Parathyroid adenoma (tissue), 2 donors: Measurements from ENCODE around the gene RCVRN.

ENCODE experiments used
- H2AFZ ChIP-seq: fragments of 300-600 bp; sonication (generic); one replicate; pipeline ENCODE4 v1.7.0; 2017; ENCODE audit warnings: antibody characterized with exemption, mild to moderate bottlenecking
- H3K27ac ChIP-seq: fragments of 300-600 bp; sonication (generic); one replicate; pipeline ENCODE4 v1.7.0; 2017
- H3K27me3 ChIP-seq: fragments of 300-600 bp; sonication (generic); one replicate; pipeline ENCODE4 v1.7.0; 2017; ENCODE audit warnings: low read length; ENCODE audit not compliant: control insufficient read depth, insufficient read depth
- H3K36me3 ChIP-seq: fragments of 300-600 bp; sonication (generic); one replicate; pipeline ENCODE4 v1.7.0; 2017; ENCODE audit warnings: low read length; ENCODE audit not compliant: control insufficient read depth, insufficient read depth
- H3K4me1 ChIP-seq: fragments of 300-600 bp; sonication (generic); one replicate; pipeline ENCODE4 v1.7.0; 2017; ENCODE audit warnings: control low read depth
- H3K4me2 ChIP-seq: fragments of 300-600 bp; sonication (generic); one replicate; pipeline ENCODE4 v1.7.0; 2017; ENCODE audit warnings: low read length
- H3K4me3 ChIP-seq: fragments of 300-600 bp; sonication (generic); one replicate; pipeline ENCODE4 v1.7.0; 2017; ENCODE audit warnings: low read depth, low read length
- H3K79me2 ChIP-seq: fragments of 300-600 bp; sonication (generic); one replicate; pipeline ENCODE4 v1.7.0; 2017; ENCODE audit warnings: control low read depth
- H3K9ac ChIP-seq: fragments of 300-600 bp; sonication (generic); one replicate; pipeline ENCODE4 v1.7.0; 2017; ENCODE audit warnings: mild to moderate bottlenecking
- H3K9me3 ChIP-seq: fragments of 300-600 bp; sonication (generic); one replicate; pipeline ENCODE4 v1.7.0; 2017; ENCODE audit warnings: low read length; ENCODE audit not compliant: control insufficient read depth
- TF ChIP-seq, protein P1 (sequence below): fragments of 300-600 bp; sonication (generic); IDR thresholded peaks from one replicate; pipeline ENCODE4 v1.7.0; 2017; ENCODE audit warnings: antibody characterized with exemption, mild to moderate bottlenecking
- donor health status: primary hyperparathyroidism.

RCVRN gene

DNA sequence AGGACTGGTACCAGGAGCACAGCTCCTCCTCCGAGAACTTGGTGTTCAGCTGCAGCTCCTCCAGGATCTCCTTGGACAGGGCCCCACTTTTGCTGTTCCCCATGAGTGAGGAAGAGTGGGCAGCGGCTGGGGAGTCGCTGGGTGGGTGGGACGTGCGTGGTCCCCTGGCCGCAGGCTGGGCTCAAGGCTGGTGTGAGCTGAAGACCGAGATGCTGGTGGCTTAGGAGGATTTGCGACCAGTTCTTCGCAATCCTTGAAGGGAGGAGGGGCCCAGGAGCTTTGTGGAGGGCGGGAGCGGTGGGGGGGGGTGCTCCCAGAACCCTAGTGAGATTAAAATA, at the start of gene RCVRN:
RCVRN (minus strand) TSS at position 194 of the 338 bp plus-strand sequence; CDS start at position 103, 91 bp downstream.
- no peaks in the 10 kb centered on the region for H3K36me3 ChIP-seq
- TF ChIP-seq, protein P1, sequence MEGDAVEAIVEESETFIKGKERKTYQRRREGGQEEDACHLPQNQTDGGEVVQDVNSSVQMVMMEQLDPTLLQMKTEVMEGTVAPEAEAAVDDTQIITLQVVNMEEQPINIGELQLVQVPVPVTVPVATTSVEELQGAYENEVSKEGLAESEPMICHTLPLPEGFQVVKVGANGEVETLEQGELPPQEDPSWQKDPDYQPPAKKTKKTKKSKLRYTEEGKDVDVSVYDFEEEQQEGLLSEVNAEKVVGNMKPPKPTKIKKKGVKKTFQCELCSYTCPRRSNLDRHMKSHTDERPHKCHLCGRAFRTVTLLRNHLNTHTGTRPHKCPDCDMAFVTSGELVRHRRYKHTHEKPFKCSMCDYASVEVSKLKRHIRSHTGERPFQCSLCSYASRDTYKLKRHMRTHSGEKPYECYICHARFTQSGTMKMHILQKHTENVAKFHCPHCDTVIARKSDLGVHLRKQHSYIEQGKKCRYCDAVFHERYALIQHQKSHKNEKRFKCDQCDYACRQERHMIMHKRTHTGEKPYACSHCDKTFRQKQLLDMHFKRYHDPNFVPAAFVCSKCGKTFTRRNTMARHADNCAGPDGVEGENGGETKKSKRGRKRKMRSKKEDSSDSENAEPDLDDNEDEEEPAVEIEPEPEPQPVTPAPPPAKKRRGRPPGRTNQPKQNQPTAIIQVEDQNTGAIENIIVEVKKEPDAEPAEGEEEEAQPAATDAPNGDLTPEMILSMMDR = no peak

DNA sequence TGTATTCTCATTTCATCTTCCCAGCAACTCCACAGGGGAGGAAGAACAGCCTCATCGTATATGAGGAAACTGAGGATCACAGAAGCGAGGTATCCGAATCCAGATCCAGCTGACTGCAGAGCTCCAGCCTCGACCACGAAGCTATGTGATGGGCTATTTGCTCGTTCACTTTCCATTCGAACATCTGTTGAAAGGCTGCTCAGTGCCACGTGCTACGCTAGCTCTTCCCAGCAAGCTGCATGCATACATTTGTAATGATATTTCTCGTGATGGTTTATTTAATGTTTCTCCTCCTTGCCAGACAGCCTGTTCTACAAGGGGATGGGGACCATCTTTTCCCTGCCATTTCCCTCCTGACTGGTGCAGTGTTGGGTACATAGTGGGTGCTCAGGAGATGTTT, 48.4 kb upstream of the RCVRN start:
- Histone ChIP-seq H3K4me3 (no peak overlapping the region), H2AFZ (no peak overlapping the region), H3K79me2 (no peaks in the 10 kb centered on the region), H3K27ac (no peak overlapping the region), H3K4me2 (no peak overlapping the region), H3K9me3 (no peaks in the 10 kb centered on the region), H3K4me1 (no peaks in the 10 kb centered on the region), H3K36me3 (no peaks in the 10 kb centered on the region), H3K27me3 (no peaks in the 10 kb centered on the region), H3K9ac (no peak overlapping the region)
- TF ChIP-seq, protein P1 = no peak

More for the DNA sequence above, at the start of gene RCVRN:
- H3K9me3 ChIP-seq = no peaks in the 10 kb centered on the region
- H3K27me3 ChIP-seq = peaks cover 2% of the 10 kb centered on the region
- H3K4me2 ChIP-seq = no peak within 1 kb of the TSS
- no peak within 1 kb of the TSS for H2AFZ ChIP-seq
- no peak within 1 kb of the TSS for H3K4me3 ChIP-seq
- no peak within 1 kb of the TSS for H3K27ac ChIP-seq
- H3K9ac ChIP-seq = no peak within 1 kb of the TSS
- H3K79me2 ChIP-seq = no peaks in the 10 kb centered on the region
- no peaks in the 10 kb centered on the region for H3K4me1 ChIP-seq

DNA sequence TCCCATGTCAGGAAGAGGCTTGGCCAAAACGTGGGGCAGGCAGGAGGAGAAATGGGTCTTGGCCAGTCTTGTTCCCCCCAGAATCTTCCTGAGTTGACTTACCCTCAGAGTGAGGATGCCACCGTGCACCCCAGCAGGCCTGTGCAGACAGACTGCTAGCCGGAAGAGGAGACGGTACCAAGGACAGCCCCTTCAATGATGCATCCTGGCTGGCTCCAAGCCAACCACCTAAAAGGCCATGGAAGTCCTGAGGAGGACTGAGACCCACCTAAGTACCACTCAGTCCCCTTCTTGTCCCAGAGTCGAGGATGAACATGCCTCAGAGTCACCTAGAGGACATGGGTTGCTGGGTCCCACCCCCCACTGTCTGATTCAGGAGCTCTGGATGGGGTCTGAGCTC, 46.7 kb upstream of the RCVRN start:
- H3K4me3 ChIP-seq = no peak overlapping the region

DNA sequence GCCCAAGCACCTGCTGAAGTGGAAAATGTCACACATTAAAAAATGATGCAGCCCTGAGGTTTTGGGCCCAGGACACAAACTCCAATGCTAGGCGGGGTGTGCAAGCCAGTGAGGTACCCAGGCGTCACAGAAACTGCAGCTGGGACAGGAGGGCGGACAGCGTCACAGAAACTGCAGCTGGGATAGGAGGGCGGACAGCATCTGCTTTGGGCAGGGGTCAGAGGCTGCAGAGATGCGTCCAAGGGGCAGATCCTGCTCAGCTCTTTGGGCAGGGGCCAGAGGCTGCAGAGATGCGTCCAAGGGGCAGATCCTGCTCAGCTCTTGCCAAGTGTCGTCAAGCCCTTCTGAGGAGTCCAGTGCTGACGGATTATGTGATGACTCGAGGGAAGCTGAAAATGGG, 43.9 kb upstream of the RCVRN start:
- Histone ChIP-seq H3K27ac (no peak overlapping the region), H3K4me3 (no peak overlapping the region), H3K9ac (no peak overlapping the region), H3K4me1 (no peaks in the 10 kb centered on the region), H3K4me2 (no peak overlapping the region), H3K27me3 (no peaks in the 10 kb centered on the region), H3K79me2 (no peaks in the 10 kb centered on the region), H2AFZ (no peak overlapping the region), H3K9me3 (no peaks in the 10 kb centered on the region), H3K36me3 (no peaks in the 10 kb centered on the region)
- TF ChIP-seq, protein P1 = no peak

More for the DNA sequence above, 46.7 kb upstream of the RCVRN start:
- Histone ChIP-seq H3K4me2 (no peak overlapping the region), H3K9me3 (no peaks in the 10 kb centered on the region), H2AFZ (no peak overlapping the region), H3K27ac (no peak overlapping the region), H3K4me1 (no peaks in the 10 kb centered on the region), H3K9ac (no peak overlapping the region), H3K79me2 (no peaks in the 10 kb centered on the region), H3K36me3 (no peaks in the 10 kb centered on the region), H3K27me3 (no peaks in the 10 kb centered on the region)
- TF ChIP-seq, protein P1 = no peak

DNA sequence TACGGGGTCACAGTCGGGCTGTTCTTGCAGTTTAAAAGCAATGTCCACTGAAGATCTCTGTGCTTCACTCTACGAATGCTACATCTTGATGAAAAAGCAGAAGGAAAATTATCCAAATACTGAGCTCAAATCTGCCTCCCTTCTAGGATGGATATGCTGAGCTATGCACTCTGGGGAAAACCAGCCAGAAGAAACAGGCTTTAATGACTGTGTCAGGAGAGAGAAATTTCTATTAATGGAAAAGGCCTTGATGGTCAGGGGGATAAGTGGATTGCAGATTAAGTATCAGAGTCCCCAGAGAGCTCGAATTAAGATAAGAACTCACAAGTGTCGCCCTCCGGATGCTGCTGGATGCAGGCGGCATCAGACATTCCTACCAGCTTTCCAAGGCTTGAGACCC, 39.6 kb upstream of the RCVRN start:
- Histone ChIP-seq H3K27me3 (no peaks in the 10 kb centered on the region), H3K9me3 (no peaks in the 10 kb centered on the region), H3K4me3 (no peak overlapping the region), H2AFZ (no peak overlapping the region), H3K4me1 (no peaks in the 10 kb centered on the region), H3K27ac (no peak overlapping the region), H3K36me3 (no peaks in the 10 kb centered on the region), H3K79me2 (no peaks in the 10 kb centered on the region), H3K9ac (no peak overlapping the region), H3K4me2 (no peak overlapping the region)
- TF ChIP-seq, protein P1 = no peak
